T-cell (primary cell): Measurements from ENCODE around the gene GRAMD1A. TPM values are rescaled to one million over a fixed set of nuclear protein-coding genes. Genes with fewer than 3 reads are reported as not detected.
"Not testable (repeated sequence)": the region's sequence is repeated elsewhere in the genome, so short reads cannot be mapped to it uniquely, and the experiment has no call there.

Source experiments
- ATAC-seq, 4 experiments: fragments of 200-7000 bp in 3 of 4; fragments of 150-1000 bp in 1 of 4; cut with Tn5 transposase; replicated peaks in 1 of 4; 1 replicate in 3 of 4; 2 replicates in 1 of 4; pipeline ENCODE4 v1.10.0; 2021; ENCODE audit warnings: moderate library complexity in 3 of 4, mild to moderate bottlenecking in 2 of 4, moderate number of reproducible peaks in 1 of 4
- CTCF ChIA-PET, 2 donors: fragments of 300-600 bp; sonication (Branson Sonifier 250); formaldehyde crosslinking; loops; one replicate each; lab custom pipeline; 2022; ENCODE audit warnings: antibody characterized with exemption in 2 of 2; lab: Charles Lee
- POLR2A ChIA-PET, 2 donors: fragments of 300-600 bp; sonication (Branson Sonifier 250); formaldehyde crosslinking; loops; one replicate each; lab custom pipeline; 2022; ENCODE audit warnings: antibody characterized with exemption in 2 of 2; lab: Charles Lee
- DNase-seq, 35 experiments: peaks; one replicate each; pipeline versions ENCODE4 v3.0.0 to v3.0.0-alpha.2; 2013 to 2023
- H3K27ac ChIP-seq: one replicate; pipeline ENCODE4 v1.5.1; 2013; ENCODE audit warnings: low read length
- H3K27me3 ChIP-seq, 2 experiments: replicated peaks in 1 of 2; 1 replicate in 1 of 2; 2 replicates in 1 of 2; pipeline versions ENCODE4 v1.6.1 to v1.7.0; 2013; ENCODE audit warnings: low read length in 1 of 2, mixed read lengths in 1 of 2; ENCODE audit not compliant: control insufficient read depth in 2 of 2, insufficient read depth in 2 of 2; ENCODE audit errors: extremely low read depth in 1 of 2
- H3K36me3 ChIP-seq, 2 donors: 1 replicate in 1 of 2; 2 replicates in 1 of 2; pipeline versions ENCODE4 v1.6.1 to v1.7.0; 2013; ENCODE audit warnings: low read length in 1 of 2; ENCODE audit not compliant: control insufficient read depth in 2 of 2, insufficient read depth in 1 of 2; ENCODE audit errors: extremely low read depth in 1 of 2
- H3K4me1 ChIP-seq, 2 experiments: 1 replicate in 1 of 2; 2 replicates in 1 of 2; pipeline versions ENCODE4 v1.6.1 to v1.7.0; 2013; ENCODE audit warnings: low read length in 2 of 2, mixed read lengths in 1 of 2; ENCODE audit not compliant: insufficient read depth in 2 of 2, control insufficient read depth in 1 of 2; ENCODE audit errors: extremely low read depth in 1 of 2
- H3K4me3 ChIP-seq, 2 donors: 1 replicate in 1 of 2; 2 replicates in 1 of 2; pipeline versions ENCODE4 v1.5.1 to v1.7.0; 2013; ENCODE audit warnings: mild to moderate bottlenecking in 2 of 2, low read length in 1 of 2, moderate library complexity in 1 of 2; ENCODE audit not compliant: control insufficient read depth in 1 of 2; ENCODE audit errors: extremely low read depth in 1 of 2
- H3K9me3 ChIP-seq: 2 replicates; pipeline ENCODE4 v1.7.0; 2013
- H3K27ac Mint-ChIP-seq, 2 donors: one replicate each; pipeline ENCODE4 v1.8.0; 2020 to 2021; ENCODE audit warnings: mild to moderate bottlenecking in 2 of 2, mixed read lengths in 2 of 2
- H3K27me3 Mint-ChIP-seq, 2 donors: one replicate each; pipeline ENCODE4 v1.8.0; 2021 to 2022; ENCODE audit warnings: mixed read lengths in 2 of 2
- H3K36me3 Mint-ChIP-seq: one replicate; pipeline ENCODE4 v1.8.0; 2021; ENCODE audit warnings: mixed read lengths
- H3K4me1 Mint-ChIP-seq, 3 donors: one replicate each; pipeline ENCODE4 v1.8.0; 2020 to 2022; ENCODE audit warnings: mixed read lengths in 3 of 3, mild to moderate bottlenecking in 1 of 3
- H3K4me3 Mint-ChIP-seq, 3 donors: one replicate each; pipeline ENCODE4 v1.8.0; 2020 to 2022; ENCODE audit warnings: mild to moderate bottlenecking in 3 of 3, mixed read lengths in 3 of 3, moderate library complexity in 3 of 3
- H3K9me3 Mint-ChIP-seq, 3 donors: one replicate each; pipeline ENCODE4 v1.8.0; 2020 to 2022; ENCODE audit warnings: mixed read lengths in 3 of 3
- WGBS: methylation state at CpG from one replicate; pipeline ENCODE4 v1.1.5; 2013; ENCODE audit warnings: missing lambda C conversion rate; ENCODE audit not compliant: insufficient coverage; 5-methylcytosine and 5-hydroxymethylcytosine counted together
- total RNA-seq, 35 experiments: library from RNA in 6 of 35; stranded (reverse) in 6 of 35; fragments of 120-200 nt in 1 of 35; gene quantifications; one replicate each; pipeline versions ENCODE4 v1.2.1 to v1.2.4 and lab custom pipeline; 2013 to 2026

Gene GRAMD1A
- total RNA-seq, 5 donors from 2014 or later (not counting 1 experiment from before 2014, with no cell fraction given): 189 to 318 (median 227) TPM

DNA sequence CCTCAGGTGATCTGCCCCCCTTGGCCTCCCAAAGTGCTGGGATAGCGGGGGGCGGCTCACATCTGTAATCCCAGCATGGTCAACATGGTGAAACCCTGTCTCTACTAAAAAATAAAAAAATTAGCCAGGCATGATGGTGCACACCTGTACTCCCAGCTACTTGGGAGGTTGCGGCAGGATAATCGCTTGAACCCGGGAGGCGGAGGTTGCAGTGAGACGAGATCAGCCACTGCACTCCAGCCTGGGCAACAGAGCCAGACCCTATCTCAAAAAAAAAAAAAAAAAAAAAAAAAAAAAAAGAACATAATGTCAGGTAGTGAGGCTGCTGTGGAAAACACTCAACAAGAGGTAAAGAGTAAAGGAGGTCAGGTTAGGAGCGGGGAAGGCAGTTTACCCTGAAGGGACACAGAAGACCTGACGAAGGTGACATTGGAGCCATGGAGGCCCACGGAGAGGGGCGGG lies 29.2 kb downstream of the GRAMD1A start:
- WGBS: 82% methylated on average over 5 of the region's 11 CpGs
- H3K9me3 ChIP-seq, POLR2A ChIA-PET, H3K36me3 Mint-ChIP-seq, H3K27ac Mint-ChIP-seq, H3K9me3 Mint-ChIP-seq, ATAC-seq, DNase-seq, H3K27ac ChIP-seq, H3K4me3 ChIP-seq: not testable (repeated sequence)
- Mint-ChIP-seq H3K4me1 (peaks cover 9 to 12% (median 11%) of the 10 kb centered on the region in 3 donors), H3K4me3 (peak overlapping the region in 2 of 3 donors; percentile 45 to 61), H3K27me3 (peaks cover 13 to 17% of the 10 kb centered on the region in 2 donors)
- peaks cover 7 to 38% of the 10 kb centered on the region in 2 experiments for H3K27me3 ChIP-seq
- CTCF ChIA-PET: interaction anchor here in 1 of 2 donors (0.7 kb wide), 1 partner anchor 24 kb away, joined by 3 read pairs; no protein-coding TSS in a partner anchor
- H3K36me3 ChIP-seq: peaks cover 9 to 27% of the 10 kb centered on the region in 2 donors
- peaks cover 2 to 15% of the 10 kb centered on the region in 2 experiments for H3K4me1 ChIP-seq

DNA sequence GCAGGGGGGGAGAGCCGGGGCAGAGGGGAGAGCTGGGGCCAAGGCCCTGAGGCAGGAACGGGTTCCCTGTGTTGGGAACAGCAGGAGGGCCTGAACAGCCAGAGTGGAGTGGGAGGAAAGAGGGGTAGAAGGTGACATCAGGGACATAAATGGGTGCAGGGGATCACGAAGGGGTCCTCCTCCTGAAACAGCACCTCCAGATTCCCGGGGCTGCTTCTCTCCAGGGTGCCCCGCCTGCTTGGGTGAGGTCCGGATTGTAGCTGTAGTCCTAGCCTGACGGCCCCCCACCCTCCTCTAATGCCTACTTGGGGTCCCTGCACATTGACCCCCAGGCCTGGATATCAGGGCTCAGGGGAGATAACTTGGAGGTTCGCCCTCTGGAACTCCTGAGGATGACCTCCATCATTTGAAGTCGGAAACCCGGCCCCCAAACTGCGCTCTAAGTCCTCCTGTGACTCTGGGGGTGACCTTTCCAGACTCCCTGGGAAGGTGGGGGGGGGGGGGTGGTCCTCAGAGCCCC lies 29.7 kb downstream of the GRAMD1A start:
- H3K36me3 ChIP-seq: peaks cover 9 to 23% of the 10 kb centered on the region in 2 donors
- H3K4me3 Mint-ChIP-seq: peak overlapping the region; percentile 44 to 61 (median 47)
- H3K9me3 Mint-ChIP-seq: no peaks in the 10 kb centered on the region
- peaks cover 7% of the 10 kb centered on the region for H3K36me3 Mint-ChIP-seq
- peak overlapping the region; percentile 36 to 51 for H3K4me3 ChIP-seq
- ATAC-seq (peak; percentile 1 to 6 (median 4)), DNase-seq (no peak)
- H3K4me1 Mint-ChIP-seq: peaks cover 9 to 12% (median 11%) of the 10 kb centered on the region in 3 donors
- peaks cover 2 to 15% of the 10 kb centered on the region in 2 experiments for H3K4me1 ChIP-seq
- H3K27me3 ChIP-seq: peaks cover 7 to 38% of the 10 kb centered on the region in 2 experiments
- 50% methylated on average over 2 of the region's 11 CpGs for WGBS
- H3K27me3 Mint-ChIP-seq: peaks cover 13 to 17% of the 10 kb centered on the region in 2 donors
- ChIA-PET POLR2A (no interaction called here), CTCF (interaction anchor here in 1 of 2 donors (0.7 kb wide), 1 partner anchor 23 kb away, joined by 3 read pairs; no protein-coding TSS in a partner anchor)
- no peak overlapping the region for H3K27ac ChIP-seq
- H3K27ac Mint-ChIP-seq: no peak overlapping the region
- H3K9me3 ChIP-seq: no peaks in the 10 kb centered on the region

DNA sequence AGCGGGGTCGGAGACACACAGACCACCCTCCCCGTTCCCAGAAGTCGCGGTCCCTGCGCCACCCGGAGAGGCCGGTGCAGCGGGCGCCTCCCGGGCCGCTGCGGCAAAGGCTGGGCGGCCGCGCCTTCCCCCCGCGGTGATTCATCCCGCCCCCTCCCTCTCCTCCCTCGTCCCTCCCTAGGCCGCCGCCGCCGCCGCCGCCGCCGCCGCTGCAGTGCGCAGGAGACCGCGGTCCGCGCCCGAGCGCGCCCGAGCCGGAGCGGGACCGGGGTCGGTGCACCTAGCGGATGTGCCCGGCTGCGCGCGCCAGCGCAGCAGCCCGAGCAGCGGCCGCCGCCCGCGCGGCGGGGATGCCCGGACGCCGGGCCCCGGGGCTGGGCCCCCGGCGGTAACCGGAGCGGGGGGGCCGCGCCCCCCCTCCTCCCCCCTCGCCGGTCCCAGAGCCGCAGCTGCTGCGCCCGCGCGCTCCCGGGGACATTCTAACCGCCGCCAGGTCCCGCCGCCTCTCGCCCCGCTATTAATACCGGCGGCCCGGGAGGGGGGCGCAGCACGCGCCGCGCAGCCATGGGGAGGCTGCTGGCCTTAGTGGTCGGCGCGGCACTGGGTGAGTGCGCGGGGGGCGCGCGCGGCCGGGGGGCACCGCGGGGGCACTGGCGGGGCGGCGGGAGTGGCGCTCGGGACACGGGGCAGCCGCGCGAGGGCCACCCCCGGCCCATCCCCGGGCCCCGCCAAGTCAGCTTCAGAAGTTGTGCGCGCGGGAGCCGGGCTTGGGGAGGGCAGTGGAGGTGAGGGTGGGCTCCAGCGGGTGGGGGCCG lies 30.3 kb downstream of the GRAMD1A start, which contains the start of gene SCN1B:
TSS of gene SCN1B (plus strand) at position 214 of the 815 bp plus-strand sequence. CDS start at position 565, 351 bp downstream.
- Histone ChIP-seq H3K4me1 (peaks cover 2 to 15% of the 10 kb centered on the region in 2 experiments), H3K36me3 (peaks cover 9 to 16% of the 10 kb centered on the region in 2 donors), H3K9me3 (no peaks in the 10 kb centered on the region), H3K27ac (no peak within 1 kb of the TSS), H3K27me3 (peaks cover 7 to 38% of the 10 kb centered on the region in 2 experiments), H3K4me3 (peak within 1 kb of the TSS; percentile 36 to 51)
- H3K4me3 Mint-ChIP-seq: peak within 1 kb of the TSS; percentile 53 to 87 (median 76)
- ATAC-seq: peak; percentile 75 to 86 (median 80)
- H3K27ac Mint-ChIP-seq: peak within 1 kb of the TSS in 1 of 2 donors; percentile 28
- peaks cover 9 to 12% (median 11%) of the 10 kb centered on the region in 3 donors for H3K4me1 Mint-ChIP-seq
- ChIA-PET CTCF (no interaction called here), POLR2A (no interaction called here)
- peaks cover 7% of the 10 kb centered on the region for H3K36me3 Mint-ChIP-seq
- under 1% methylated on average over 95 of the region's 118 CpGs for WGBS
- H3K27me3 Mint-ChIP-seq: peaks cover 13 to 17% of the 10 kb centered on the region in 2 donors
- peak in 17 of 35 experiments; percentile 18 to 70 (median 39) for DNase-seq
- no peaks in the 10 kb centered on the region for H3K9me3 Mint-ChIP-seq

DNA sequence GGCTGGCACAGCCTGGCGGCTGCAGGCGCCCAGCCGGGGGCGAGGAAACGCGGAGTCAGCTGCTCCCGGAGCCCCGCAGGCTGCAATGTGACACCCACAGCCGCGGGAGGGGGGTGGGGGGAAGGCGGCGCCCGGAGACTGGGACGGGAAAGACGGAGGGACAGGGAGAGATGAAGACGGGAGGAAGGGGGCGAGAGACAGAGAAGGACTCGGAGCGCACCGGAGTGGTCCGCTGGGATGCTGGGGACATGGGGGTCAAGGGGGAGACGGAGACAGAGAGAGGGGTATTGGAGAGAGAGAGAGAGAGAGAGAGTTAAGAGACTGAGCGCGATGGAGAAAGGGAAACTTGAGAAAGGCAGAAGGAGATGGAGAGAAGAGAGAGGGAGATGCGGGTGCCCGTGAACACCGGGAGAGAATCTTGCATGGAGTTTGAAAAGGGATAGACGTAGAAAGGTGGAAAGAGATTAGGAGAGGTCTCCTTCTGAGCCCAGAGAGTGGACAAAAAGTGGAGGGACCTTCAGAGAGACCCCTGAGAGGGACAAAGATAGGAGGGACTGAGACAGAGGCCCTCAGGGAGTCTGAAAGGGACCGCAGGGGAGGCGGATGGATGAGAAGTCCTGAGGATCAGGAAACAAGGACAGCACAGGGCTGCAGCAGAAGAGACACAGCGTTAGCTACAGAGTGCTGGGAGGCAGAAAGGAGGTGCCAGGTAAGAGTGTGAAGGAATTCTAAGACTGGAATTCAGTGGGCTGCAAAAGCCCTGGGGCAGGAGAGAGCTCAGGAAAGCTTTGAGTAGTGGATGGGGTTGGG lies 31.2 kb downstream of the GRAMD1A start:
- ChIA-PET CTCF (no interaction called here), POLR2A (no interaction called here)
- H3K4me3 Mint-ChIP-seq: peak overlapping the region; percentile 53 to 87 (median 76)
- peak in 1 of 4 experiments; percentile 23 for ATAC-seq
- peak overlapping the region in 1 of 2 donors; percentile 28 for H3K27ac Mint-ChIP-seq
- H3K27ac ChIP-seq: no peak overlapping the region
- no peaks in the 10 kb centered on the region for H3K9me3 Mint-ChIP-seq
- peak overlapping the region in 1 of 2 donors; percentile 32 for H3K4me3 ChIP-seq
- peaks cover 8 to 11% of the 10 kb centered on the region in 2 donors for H3K36me3 ChIP-seq
- no peaks in the 10 kb centered on the region for H3K9me3 ChIP-seq
- H3K4me1 Mint-ChIP-seq: peaks cover 9 to 12% (median 11%) of the 10 kb centered on the region in 3 donors
- 16% methylated on average over 31 of the region's 31 CpGs for WGBS
- H3K27me3 Mint-ChIP-seq: peaks cover 13 to 17% of the 10 kb centered on the region in 2 donors
- peaks cover 2 to 15% of the 10 kb centered on the region in 2 experiments for H3K4me1 ChIP-seq
- H3K36me3 Mint-ChIP-seq: peaks cover 7% of the 10 kb centered on the region
- DNase-seq: no peak
- peaks cover 7 to 38% of the 10 kb centered on the region in 2 experiments for H3K27me3 ChIP-seq

DNA sequence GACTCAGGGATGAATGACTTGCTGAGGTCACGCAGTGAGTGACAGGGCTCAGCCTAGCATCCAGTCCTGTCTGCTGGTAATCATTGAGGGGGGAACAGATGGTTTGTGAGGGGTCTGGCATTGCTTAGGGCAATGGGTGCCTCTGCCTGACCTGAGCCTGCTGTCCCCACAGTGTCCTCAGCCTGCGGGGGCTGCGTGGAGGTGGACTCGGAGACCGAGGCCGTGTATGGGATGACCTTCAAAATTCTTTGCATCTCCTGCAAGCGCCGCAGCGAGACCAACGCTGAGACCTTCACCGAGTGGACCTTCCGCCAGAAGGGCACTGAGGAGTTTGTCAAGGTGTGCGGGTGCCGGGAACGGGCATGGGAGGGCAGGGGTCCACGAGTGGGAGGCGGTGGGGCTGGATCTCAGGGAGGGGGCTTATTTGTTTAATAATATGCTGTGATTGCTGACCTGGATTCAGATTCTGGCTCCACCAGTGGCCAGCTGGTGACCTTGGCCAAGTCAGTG lies 32.3 kb downstream of the GRAMD1A start:
- no peak overlapping the region for H3K27ac ChIP-seq
- Mint-ChIP-seq H3K27ac (no peak overlapping the region), H3K36me3 (peaks cover 2% of the 10 kb centered on the region), H3K4me3 (peak overlapping the region in 1 of 3 donors; percentile 87), H3K9me3 (no peaks in the 10 kb centered on the region), H3K27me3 (peaks cover 13 to 17% of the 10 kb centered on the region in 2 donors), H3K4me1 (peaks cover 9 to 12% (median 11%) of the 10 kb centered on the region in 3 donors)
- peaks cover 7 to 41% of the 10 kb centered on the region in 2 experiments for H3K27me3 ChIP-seq
- 97% methylated on average over 16 of the region's 17 CpGs for WGBS
- ATAC-seq (no peak), DNase-seq (no peak)
- ChIA-PET POLR2A (no interaction called here), CTCF (no interaction called here)
- H3K4me1 ChIP-seq: peaks cover 2 to 15% of the 10 kb centered on the region in 2 experiments
- H3K9me3 ChIP-seq: no peaks in the 10 kb centered on the region
- H3K4me3 ChIP-seq: no peak overlapping the region
- H3K36me3 ChIP-seq: peaks cover 3 to 5% of the 10 kb centered on the region in 2 donors
